CD14-positive monocyte (primary cell): ENCODE data around the gene ALDOB. TPM values are rescaled to one million over a fixed set of nuclear protein-coding genes. Genes with fewer than 3 reads are reported as not detected.

Experiments
- DNase-seq, 3 donors: peaks; one replicate each; pipeline ENCODE4 v3.0.0-alpha.2; 2011 to 2022
- H2AFZ ChIP-seq: 2 replicates; pipeline ENCODE4 v1.6.0; 2012; ENCODE audit warnings: mild to moderate bottlenecking, low read depth, low read length, inconsistent platforms; ENCODE audit not compliant: insufficient read depth, poor library complexity, severe bottlenecking
- H3K27ac ChIP-seq, 2 donors: 1 replicate in 1 of 2; 2 replicates in 1 of 2; pipeline ENCODE4 v1.5.1; 2012 to 2013; ENCODE audit warnings: low read length in 2 of 2, control low read depth in 1 of 2, inconsistent platforms in 1 of 2, low read depth in 1 of 2, mild to moderate bottlenecking in 1 of 2
- H3K27me3 ChIP-seq, 2 donors: one replicate each; pipeline versions ENCODE4 v1.6.0 to v1.6.1; 2011 to 2013; ENCODE audit warnings: low read length in 2 of 2; ENCODE audit not compliant: control insufficient read depth in 2 of 2, insufficient read depth in 2 of 2
- H3K36me3 ChIP-seq, 2 donors: replicated peaks in 1 of 2; 1 replicate in 1 of 2; 2 replicates in 1 of 2; pipeline versions ENCODE4 v1.5.1 to v1.6.1; 2012 to 2013; ENCODE audit warnings: low read length in 2 of 2, control low read depth in 1 of 2, inconsistent platforms in 1 of 2, mild to moderate bottlenecking in 1 of 2; ENCODE audit not compliant: insufficient read depth in 2 of 2, control insufficient read depth in 1 of 2
- H3K4me1 ChIP-seq, 2 donors: 1 replicate in 1 of 2; 2 replicates in 1 of 2; pipeline versions ENCODE4 v1.5.1 to v1.6.1; 2012 to 2013; ENCODE audit warnings: low read length in 2 of 2, control low read depth in 1 of 2, inconsistent platforms in 1 of 2, mild to moderate bottlenecking in 1 of 2, moderate library complexity in 1 of 2; ENCODE audit not compliant: insufficient read depth in 2 of 2, control insufficient read depth in 1 of 2
- H3K4me2 ChIP-seq: replicated peaks from 2 replicates; pipeline ENCODE3; 2012; ENCODE audit warnings: low read length, moderate library complexity, mild to moderate bottlenecking; ENCODE audit not compliant: poor library complexity, severe bottlenecking; ENCODE audit errors: extremely low read depth
- H3K4me3 ChIP-seq, 3 experiments: fragments of 200-600 bp in 1 of 3; sonication (generic) in 1 of 3; replicated peaks in 1 of 3; 1 replicate in 2 of 3; 2 replicates in 1 of 3; pipeline ENCODE4 v1.5.1; 2011 to 2013; ENCODE audit warnings: low read length in 3 of 3, mild to moderate bottlenecking in 3 of 3, control low read depth in 2 of 3, low read depth in 2 of 3, inconsistent platforms in 1 of 3, moderate library complexity in 1 of 3
- H3K79me2 ChIP-seq: 2 replicates; pipeline ENCODE4 v1.6.0; 2012; ENCODE audit warnings: mild to moderate bottlenecking, control low read depth, inconsistent platforms, low read length, moderate library complexity; ENCODE audit not compliant: insufficient read depth
- H3K9ac ChIP-seq: 2 replicates; pipeline ENCODE4 v1.6.0; 2017; ENCODE audit warnings: low read length, mild to moderate bottlenecking; ENCODE audit not compliant: insufficient read depth, poor library complexity, severe bottlenecking
- H3K9me3 ChIP-seq, 2 donors: replicated peaks in 1 of 2; 1 replicate in 1 of 2; 2 replicates in 1 of 2; pipeline versions ENCODE4 v1.5.1 to v1.6.1; 2012 to 2013; ENCODE audit warnings: low read length in 2 of 2, control low read depth in 1 of 2; ENCODE audit not compliant: control insufficient read depth in 1 of 2, insufficient read depth in 1 of 2
- H4K20me1 ChIP-seq: 2 replicates; pipeline ENCODE4 v1.6.0; 2012; ENCODE audit warnings: mild to moderate bottlenecking, low read length, control low read depth, moderate library complexity; ENCODE audit not compliant: insufficient read depth
- H3K27ac Mint-ChIP-seq, 7 donors: one replicate each; pipeline ENCODE4 v1.8.0; 2020; ENCODE audit warnings: mild to moderate bottlenecking in 7 of 7, mixed read lengths in 7 of 7, moderate library complexity in 6 of 7, inconsistent platforms in 2 of 7
- H3K27me3 Mint-ChIP-seq, 3 donors: one replicate each; pipeline ENCODE4 v1.8.0; 2021 to 2022; ENCODE audit warnings: low read depth in 3 of 3, mild to moderate bottlenecking in 3 of 3, mixed read lengths in 3 of 3, moderate library complexity in 3 of 3, inconsistent platforms in 1 of 3
- H3K36me3 Mint-ChIP-seq, 2 donors: one replicate each; pipeline ENCODE4 v1.8.0; 2020; ENCODE audit warnings: mixed read lengths in 2 of 2, inconsistent platforms in 1 of 2, mild to moderate bottlenecking in 1 of 2
- H3K4me1 Mint-ChIP-seq: one replicate; pipeline ENCODE4 v1.8.0; 2020; ENCODE audit warnings: mild to moderate bottlenecking, mixed read lengths
- H3K4me3 Mint-ChIP-seq, 2 donors: one replicate each; pipeline ENCODE4 v1.8.0; 2020; ENCODE audit warnings: mild to moderate bottlenecking in 2 of 2, mixed read lengths in 2 of 2, moderate library complexity in 1 of 2
- H3K9me3 Mint-ChIP-seq, 7 donors: one replicate each; pipeline ENCODE4 v1.8.0; 2020 to 2022; ENCODE audit warnings: mixed read lengths in 7 of 7, mild to moderate bottlenecking in 6 of 7, moderate library complexity in 6 of 7, inconsistent platforms in 2 of 7
- WGBS: methylation state at CpG from one replicate; pipeline ENCODE4 v1.1.5; 2013; ENCODE audit warnings: missing lambda C conversion rate; ENCODE audit not compliant: insufficient coverage; 5-methylcytosine and 5-hydroxymethylcytosine counted together
- intact Hi-C, 2 donors: fragments of 100-400 bp; cut with micrococcal nuclease; formaldehyde crosslinking; loops; one replicate each; pipeline versions ENCODE4 v1.15.0 to v1.15.1; 2023
- polyA plus RNA-seq, 3 donors: library from polyadenylated mRNA; depleted of rRNA in 1 of 3; unstranded in 2 of 3; stranded (reverse) in 1 of 3; fragments of 300-500 nt in 2 of 3; fragments of >200 nt in 1 of 3; fragmentation: Illumina TruSeq in 2 of 3; gene quantifications; 1 replicate in 2 of 3; 2 replicates in 1 of 3; pipeline ENCODE4 v1.2.3, GENCODE V29; 2012 to 2021
- TF ChIP-seq, protein P1 (sequence below): fragments of 200-600 bp; IDR thresholded peaks from one replicate; pipeline ENCODE4 v1.8.0; 2022; ENCODE audit warnings: antibody characterized with exemption, mild to moderate bottlenecking

The ALDOB gene
- polyA plus RNA-seq, 3 donors, result not detected

DNA sequence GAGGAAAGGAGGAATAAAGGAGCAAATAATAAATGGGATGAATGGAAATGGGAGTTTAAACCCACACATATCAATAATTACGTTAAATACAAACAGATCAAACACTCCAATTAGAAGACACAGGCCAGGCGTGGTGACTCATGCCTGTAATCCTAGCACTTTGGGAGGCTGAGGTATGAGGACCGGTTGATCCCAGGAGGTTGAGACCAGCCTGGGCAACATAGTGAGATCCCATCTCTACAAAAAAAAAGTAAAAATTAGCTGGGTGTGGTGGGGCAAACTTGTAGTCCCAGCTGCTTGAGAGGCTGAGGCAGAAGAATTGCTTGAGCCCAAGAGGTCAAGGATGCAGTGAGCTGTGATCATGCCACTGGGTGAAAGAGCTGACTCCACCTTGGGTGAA, 54.5 kb downstream of the ALDOB start:
- H3K27me3 ChIP-seq, result no peaks in the 10 kb centered on the region
- H2AFZ ChIP-seq, result no peak overlapping the region
- H3K27ac ChIP-seq, result no peak overlapping the region
- DNase-seq, result no peak
- H3K36me3 ChIP-seq, result no peaks in the 10 kb centered on the region
- no peak overlapping the region for H3K4me2 ChIP-seq
- Mint-ChIP-seq H3K4me3 (no peak overlapping the region), H3K27ac (no peak overlapping the region), H3K27me3 (peaks cover 0 to 3% (median 3%) of the 10 kb centered on the region in 3 donors), H3K9me3 (peaks cover 11 to 26% (median 22%) of the 10 kb centered on the region in 7 donors), H3K36me3 (peaks cover 0 to 7% of the 10 kb centered on the region in 2 donors), H3K4me1 (no peaks in the 10 kb centered on the region)
- H3K9me3 ChIP-seq, result peaks cover 12 to 15% of the 10 kb centered on the region in 2 donors
- no peak overlapping the region for H3K9ac ChIP-seq
- H3K4me1 ChIP-seq, result no peaks in the 10 kb centered on the region
- TF ChIP-seq, protein P1, sequence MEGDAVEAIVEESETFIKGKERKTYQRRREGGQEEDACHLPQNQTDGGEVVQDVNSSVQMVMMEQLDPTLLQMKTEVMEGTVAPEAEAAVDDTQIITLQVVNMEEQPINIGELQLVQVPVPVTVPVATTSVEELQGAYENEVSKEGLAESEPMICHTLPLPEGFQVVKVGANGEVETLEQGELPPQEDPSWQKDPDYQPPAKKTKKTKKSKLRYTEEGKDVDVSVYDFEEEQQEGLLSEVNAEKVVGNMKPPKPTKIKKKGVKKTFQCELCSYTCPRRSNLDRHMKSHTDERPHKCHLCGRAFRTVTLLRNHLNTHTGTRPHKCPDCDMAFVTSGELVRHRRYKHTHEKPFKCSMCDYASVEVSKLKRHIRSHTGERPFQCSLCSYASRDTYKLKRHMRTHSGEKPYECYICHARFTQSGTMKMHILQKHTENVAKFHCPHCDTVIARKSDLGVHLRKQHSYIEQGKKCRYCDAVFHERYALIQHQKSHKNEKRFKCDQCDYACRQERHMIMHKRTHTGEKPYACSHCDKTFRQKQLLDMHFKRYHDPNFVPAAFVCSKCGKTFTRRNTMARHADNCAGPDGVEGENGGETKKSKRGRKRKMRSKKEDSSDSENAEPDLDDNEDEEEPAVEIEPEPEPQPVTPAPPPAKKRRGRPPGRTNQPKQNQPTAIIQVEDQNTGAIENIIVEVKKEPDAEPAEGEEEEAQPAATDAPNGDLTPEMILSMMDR, result no peak
- no peak overlapping the region for H3K4me3 ChIP-seq
- no CpG with 5 or more reads among the region's 3 CpGs for WGBS
- no peaks in the 10 kb centered on the region for H4K20me1 ChIP-seq
- intact Hi-C loops, result no loop called here
- no peaks in the 10 kb centered on the region for H3K79me2 ChIP-seq

DNA sequence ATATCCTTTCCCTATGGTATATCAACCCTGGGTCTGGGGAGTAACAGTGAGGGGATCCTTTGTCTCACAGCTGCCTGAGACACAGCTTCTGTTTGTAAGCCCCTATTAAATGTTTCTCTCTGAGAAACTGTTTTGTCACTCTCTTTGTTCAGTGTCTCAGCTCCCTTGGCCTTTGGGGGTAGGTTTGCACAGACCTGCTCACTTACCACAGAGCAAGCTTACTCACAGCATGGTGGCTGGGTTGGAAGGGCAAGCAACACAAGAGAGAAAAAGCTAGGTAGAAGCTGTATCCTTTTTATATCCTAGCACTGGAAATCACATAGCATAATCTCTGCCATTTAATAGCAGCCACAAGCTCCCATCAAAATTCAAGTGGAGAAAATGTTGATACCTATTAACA, 55.3 kb downstream of the ALDOB start:
- Histone ChIP-seq H3K4me1 (no peaks in the 10 kb centered on the region), H3K9ac (no peak overlapping the region), H3K9me3 (peaks cover 7 to 9% of the 10 kb centered on the region in 2 donors), H3K4me2 (no peak overlapping the region), H3K79me2 (no peaks in the 10 kb centered on the region), H3K4me3 (no peak overlapping the region), H3K27me3 (no peaks in the 10 kb centered on the region), H3K36me3 (no peaks in the 10 kb centered on the region), H2AFZ (no peak overlapping the region), H3K27ac (no peak overlapping the region), H4K20me1 (no peaks in the 10 kb centered on the region)
- Mint-ChIP-seq H3K27ac (no peak overlapping the region), H3K36me3 (peaks cover 0 to 7% of the 10 kb centered on the region in 2 donors), H3K4me3 (no peak overlapping the region), H3K27me3 (peaks cover 0 to 3% (median 3%) of the 10 kb centered on the region in 3 donors), H3K9me3 (peaks cover 10 to 24% (median 16%) of the 10 kb centered on the region in 7 donors), H3K4me1 (no peaks in the 10 kb centered on the region)
- intact Hi-C loops, result no loop called here
- DNase-seq, result no peak
- TF ChIP-seq, protein P1, result no peak
